HG02798 (cell line): Measurements from ENCODE around the gene RBM33.
A peak's percentile ranks its signal among the peaks of the same experiment; 100 is the strongest.

ENCODE experiments used
- ATAC-seq: cut with Tn5 transposase; IDR thresholded peaks from one replicate; pipeline ENCODE4 v1.9.1; 2021; ENCODE audit warnings: mild to moderate bottlenecking; ENCODE audit not compliant: unreplicated experiment, poor library complexity

The RBM33 gene

GRCh38 chr7:155624412-155624811, 20.0 kb upstream of the RBM33 start:
- no peak for ATAC-seq

GRCh38 chr7:155625557-155625956, 18.9 kb upstream of the RBM33 start:
- no peak for ATAC-seq

GRCh38 chr7:155629171-155629570, 15.3 kb upstream of the RBM33 start:
- no peak for ATAC-seq

- ATAC-seq, result no peak
Observed at GRCh38 chr7:155631155-155631554, 13.3 kb upstream of the RBM33 start.

- ATAC-seq, result no peak
Observed at GRCh38 chr7:155635817-155636216, 8.6 kb upstream of the RBM33 start.

GRCh38 chr7:155637155-155637554, 7.3 kb upstream of the RBM33 start:
- no peak for ATAC-seq

GRCh38 chr7:155638366-155638765, 6.1 kb upstream of the RBM33 start:
- no peak for ATAC-seq

GRCh38 chr7:155639958-155640520, 4.4 kb upstream of the RBM33 start:
- ATAC-seq, result no peak

GRCh38 chr7:155640629-155641028, 3.8 kb upstream of the RBM33 start:
- ATAC-seq, result no peak

- no peak for ATAC-seq
Observed at GRCh38 chr7:155643804-155644177, 670 bp upstream of the RBM33 start.

- peak; percentile 25 for ATAC-seq
Observed at GRCh38 chr7:155644971-155645509, 579 bp downstream of the RBM33 start.

GRCh38 chr7:155645662-155646061, 1.2 kb downstream of the RBM33 start:
- no peak for ATAC-seq

GRCh38 chr7:155646669-155647068, 2.2 kb downstream of the RBM33 start:
- no peak for ATAC-seq

GRCh38 chr7:155647302-155647701, 2.8 kb downstream of the RBM33 start:
- ATAC-seq, result no peak

GRCh38 chr7:155647734-155648133, 3.3 kb downstream of the RBM33 start:
- no peak for ATAC-seq

GRCh38 chr7:155648752-155649339, 4.4 kb downstream of the RBM33 start:
- ATAC-seq, result no peak

GRCh38 chr7:155649588-155649987, 5.1 kb downstream of the RBM33 start:
- ATAC-seq, result no peak

GRCh38 chr7:155652156-155653114, 8.0 kb downstream of the RBM33 start:
- no peak for ATAC-seq

- no peak for ATAC-seq
Observed at GRCh38 chr7:155653803-155654202, 9.3 kb downstream of the RBM33 start.

GRCh38 chr7:155656891-155657290, 12.4 kb downstream of the RBM33 start:
- no peak for ATAC-seq
